Anterior cingulate cortex (tissue), 58 donors: ENCODE data around the gene PRR16.
"Not testable (repeated sequence)": the region's sequence is repeated elsewhere in the genome, so short reads cannot be mapped to it uniquely, and the experiment has no call there.

ENCODE experiments used
- DNase-seq, 58 donors: peaks; one replicate each; lab custom pipeline; 2025; lab: John Stamatoyannopoulos, UW

The PRR16 gene

DNA sequence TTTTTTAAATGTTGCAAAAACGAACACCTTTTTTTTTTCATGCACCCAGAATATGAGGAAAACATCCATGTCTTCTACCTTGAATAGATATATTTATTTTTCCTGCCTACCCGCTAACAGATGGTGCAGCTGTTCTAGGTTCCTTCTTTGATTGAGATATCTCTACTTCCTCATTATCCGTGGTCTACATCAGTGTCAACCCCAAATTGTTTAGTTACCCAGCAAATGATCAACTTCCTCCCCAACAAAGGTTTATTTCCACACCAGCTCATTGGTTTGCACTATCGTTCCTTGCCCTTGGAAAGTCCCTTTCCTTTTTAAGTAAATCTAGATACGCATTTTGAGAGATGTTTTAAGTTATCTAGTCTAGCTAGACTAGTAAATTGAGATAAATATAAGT is 166.4 kb downstream of the PRR16 start:
- DNase-seq: no peak

DNA sequence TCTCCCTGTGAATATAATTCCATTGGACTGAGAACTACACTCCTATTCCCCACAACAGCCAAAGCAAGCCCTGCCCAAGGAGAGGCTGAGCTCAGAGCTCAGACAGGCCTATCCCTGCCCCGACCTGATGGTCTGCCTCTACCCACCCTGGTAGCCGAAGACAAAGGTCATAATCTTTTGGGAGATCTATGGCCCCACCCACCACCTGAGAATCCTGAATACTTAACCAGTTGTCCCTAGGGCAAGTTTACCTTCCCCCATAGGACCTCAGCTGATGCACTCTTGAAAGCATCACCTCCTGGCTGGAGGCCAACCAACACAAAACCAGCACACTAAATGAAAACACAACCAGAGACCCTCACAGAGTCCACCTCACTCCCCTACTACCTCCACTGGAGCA is 167.5 kb downstream of the PRR16 start:
- DNase-seq: no peak

DNA sequence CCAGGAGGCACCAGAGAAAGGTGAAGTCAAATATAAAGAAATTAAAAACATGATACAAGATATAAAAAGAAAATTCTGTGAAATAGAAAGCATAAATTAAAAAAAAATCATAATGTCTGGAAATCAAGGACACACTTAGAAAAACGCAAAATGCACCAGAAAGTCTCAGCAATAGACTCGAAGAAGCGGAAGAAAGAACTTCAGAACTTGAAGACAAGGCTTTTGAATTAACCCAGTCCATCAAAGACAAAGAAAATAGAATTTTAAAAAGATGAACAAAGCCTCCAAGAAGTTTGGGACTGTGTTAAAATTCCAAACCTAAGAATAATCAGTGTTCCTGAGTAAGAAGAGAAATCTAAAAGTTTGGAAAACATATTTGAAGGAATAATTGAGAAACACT is 168.3 kb downstream of the PRR16 start:
- no peak for DNase-seq

DNA sequence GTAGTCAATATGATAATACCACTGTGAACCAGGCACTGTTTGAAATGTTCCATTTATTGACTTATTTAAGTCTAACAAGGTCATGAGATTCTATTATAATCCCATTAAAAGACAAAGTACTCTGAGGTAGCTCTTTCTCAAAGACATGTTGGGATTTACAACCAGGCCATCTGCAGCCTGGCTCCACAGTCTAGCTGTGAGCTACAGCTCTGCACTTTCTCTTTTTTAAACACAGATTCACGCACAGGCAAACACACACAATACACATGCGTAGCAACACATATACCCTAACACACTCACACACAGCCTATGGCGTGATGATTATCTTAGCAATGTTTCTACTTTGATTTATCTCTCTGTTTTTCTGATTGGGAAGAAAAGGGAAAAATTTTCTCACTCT is 174.3 kb downstream of the PRR16 start:
- DNase-seq: no peak

DNA sequence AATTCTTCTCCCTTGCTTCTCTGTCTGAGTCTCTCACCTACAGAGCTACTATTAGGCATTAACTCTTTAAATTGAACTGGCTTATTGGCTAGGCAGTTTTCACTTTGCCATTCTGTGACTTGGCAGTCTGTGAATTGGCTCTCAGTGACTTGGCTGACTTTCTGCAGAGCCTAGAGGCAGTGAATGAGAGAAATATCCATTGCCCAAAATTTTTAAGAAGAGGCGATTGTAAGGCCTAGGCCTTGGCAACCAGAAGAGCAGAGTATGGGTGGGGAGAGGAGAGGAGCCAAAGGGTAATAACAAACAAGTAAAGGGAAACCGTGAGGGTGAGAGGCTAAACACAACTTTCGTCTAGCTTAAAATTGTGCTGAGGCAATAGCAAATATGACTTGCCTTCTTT is 176.7 kb downstream of the PRR16 start:
- DNase-seq: peak in 2 of 58 donors; percentile 2

DNA sequence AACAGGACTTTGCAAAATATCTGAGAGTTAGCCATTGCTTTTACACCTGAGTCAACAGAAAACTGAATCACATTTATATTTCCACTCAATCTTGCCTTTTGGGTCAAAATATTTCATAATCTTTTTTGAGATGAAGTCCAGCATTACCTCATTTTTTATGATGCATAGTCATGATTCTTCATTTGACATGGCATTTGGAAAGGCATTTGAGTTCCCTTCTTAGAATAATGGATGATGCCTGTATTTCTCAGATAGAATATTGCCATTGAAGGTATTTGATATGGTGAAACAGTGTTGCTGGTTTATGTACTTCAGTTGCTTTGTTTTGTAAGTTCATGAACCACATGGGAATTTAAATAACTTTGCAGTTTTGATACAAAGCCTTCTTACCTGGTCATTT is 180.4 kb downstream of the PRR16 start:
- no peak for DNase-seq

DNA sequence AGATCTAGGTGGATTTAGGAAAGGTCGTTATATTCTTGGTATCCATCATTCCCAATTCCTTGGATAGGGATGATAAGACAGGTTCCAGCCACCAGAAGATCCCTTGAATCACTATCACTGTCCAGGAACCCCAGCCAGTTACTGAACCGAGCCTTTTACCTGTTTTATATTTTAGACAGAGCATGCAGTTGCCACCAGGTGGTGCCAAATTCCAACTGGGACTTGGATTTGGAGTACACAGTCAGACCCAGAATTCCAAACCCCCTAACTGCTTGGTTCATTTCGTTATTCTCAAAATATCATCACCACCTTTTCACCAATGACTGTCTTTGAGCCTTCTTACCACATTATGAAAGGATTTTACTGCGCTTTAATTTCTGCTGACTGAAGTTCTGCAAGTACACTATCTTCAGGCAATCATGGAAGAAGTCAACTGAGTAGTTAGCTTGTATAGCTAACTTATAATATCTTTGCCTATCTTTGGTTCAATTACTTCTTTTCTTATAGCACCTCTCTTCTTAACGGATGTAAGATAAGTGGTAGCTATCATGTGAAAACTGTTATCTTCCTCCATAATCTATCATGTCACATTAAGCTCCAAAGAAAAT is 191.8 kb downstream of the PRR16 start:
- DNase-seq: peak in 2 of 58 donors; percentile 0 to 2

DNA sequence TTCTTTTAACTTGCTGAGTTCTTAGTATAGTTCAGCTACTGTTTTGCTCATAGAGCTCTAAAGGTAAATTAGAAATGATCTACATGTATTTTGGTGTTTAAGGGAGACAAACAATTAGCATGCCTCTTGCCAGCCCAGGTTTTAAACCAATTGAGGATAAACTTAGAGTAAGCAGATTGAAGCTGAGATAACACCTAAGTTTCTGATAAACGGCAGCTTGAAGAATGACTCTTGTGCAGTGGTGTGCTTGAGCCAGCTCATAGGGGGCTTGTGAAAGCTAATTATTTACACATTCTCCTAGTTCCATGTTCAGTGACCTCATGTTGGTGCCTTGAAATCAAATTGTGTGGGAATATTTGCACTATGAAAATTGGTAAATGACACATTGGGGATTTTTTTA is 193.0 kb downstream of the PRR16 start:
- no peak for DNase-seq

DNA sequence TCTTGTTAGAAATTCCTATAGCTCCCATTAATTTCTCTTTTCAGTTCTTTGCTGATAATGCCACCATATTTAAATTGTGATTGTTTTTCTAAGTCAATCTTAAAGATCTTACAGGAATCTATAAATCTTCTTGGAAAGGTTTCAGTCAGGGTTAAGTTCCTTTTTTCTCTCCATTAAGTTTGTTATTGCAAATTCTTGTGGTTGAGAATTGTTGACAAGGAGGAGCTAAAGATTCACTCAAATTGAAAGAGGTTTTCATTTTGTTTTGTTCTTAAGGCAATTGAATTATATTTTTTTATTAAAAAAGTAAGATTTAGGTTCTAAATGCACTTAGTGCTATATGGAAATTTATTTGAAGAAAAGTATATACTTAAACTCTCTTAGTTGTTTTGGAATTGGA is 213.4 kb downstream of the PRR16 start:
- no peak for DNase-seq

DNA sequence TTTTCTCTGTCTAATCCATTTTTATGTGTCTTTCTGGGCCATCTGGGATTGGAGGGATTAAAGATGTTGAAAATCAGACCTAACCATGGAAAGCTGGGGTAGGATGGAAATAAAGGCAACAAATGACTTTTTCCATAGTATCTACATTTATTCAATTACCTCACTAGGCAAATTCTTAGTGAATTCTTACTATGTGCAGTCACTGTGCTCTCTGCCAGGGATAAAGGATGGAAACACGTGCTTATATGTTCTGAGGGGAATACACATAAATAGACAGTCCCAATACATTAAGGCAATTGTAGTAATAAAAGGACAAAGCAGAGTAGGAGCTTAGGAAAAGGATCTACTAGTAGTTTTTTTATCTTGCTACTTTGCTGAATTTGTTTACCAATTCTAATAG is 214.2 kb downstream of the PRR16 start:
- no peak for DNase-seq

DNA sequence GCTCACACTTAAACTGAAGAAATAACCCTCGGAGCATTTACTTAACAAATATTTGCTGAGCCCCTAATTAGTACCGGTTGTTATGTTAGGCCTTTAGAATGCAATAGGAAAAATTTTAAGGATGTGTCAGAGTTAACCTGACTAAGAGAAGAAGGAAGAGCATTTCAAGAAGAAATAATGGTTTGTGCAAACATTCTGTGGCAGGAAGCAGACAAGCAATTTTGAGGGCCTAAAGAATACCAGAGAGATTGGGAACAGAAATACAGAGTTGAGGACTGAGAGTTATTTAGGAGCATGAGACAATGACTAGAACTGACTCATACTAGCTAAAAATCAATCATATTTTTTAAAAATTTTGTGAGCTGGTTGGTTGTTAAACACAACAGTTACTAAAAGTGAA is 218.8 kb downstream of the PRR16 start:
- DNase-seq: no peak

DNA sequence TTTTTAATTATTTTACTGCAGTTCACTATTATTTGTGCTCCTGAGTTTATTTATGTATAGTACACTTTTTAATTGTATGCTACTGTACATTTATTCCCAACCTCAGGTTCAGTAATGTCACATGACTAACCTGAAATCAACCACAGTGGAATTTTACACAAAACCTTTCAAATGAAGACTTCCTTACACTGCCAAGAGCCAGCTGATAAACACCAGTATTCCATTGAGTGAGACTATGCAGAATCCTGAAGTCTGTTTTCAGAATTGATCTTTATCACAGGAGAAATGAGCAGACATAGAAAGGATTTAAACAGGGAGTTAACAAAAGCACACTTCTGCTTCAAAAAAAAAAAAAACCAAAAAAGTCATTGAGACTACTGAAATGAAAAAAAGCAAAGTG is 219.5 kb downstream of the PRR16 start:
- no peak for DNase-seq

DNA sequence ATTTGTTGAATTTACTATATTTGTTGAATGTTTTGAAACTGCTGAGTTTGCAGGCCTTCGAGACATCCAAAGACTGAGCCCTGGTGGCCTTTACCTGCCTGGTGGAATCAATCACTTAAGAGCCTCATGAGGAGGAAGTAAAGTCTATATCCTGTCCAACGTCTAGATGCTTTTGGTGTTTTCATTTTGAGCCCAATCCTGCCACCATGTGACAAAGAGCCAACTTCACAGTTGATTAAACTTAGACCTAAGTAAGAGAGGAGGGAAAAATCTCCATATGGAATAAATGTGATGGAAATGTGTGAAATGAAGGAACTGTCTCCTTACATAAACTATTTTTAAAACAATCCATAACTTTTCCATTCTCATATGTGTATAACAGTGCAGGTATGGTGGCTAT is 220.1 kb downstream of the PRR16 start:
- DNase-seq: no peak

DNA sequence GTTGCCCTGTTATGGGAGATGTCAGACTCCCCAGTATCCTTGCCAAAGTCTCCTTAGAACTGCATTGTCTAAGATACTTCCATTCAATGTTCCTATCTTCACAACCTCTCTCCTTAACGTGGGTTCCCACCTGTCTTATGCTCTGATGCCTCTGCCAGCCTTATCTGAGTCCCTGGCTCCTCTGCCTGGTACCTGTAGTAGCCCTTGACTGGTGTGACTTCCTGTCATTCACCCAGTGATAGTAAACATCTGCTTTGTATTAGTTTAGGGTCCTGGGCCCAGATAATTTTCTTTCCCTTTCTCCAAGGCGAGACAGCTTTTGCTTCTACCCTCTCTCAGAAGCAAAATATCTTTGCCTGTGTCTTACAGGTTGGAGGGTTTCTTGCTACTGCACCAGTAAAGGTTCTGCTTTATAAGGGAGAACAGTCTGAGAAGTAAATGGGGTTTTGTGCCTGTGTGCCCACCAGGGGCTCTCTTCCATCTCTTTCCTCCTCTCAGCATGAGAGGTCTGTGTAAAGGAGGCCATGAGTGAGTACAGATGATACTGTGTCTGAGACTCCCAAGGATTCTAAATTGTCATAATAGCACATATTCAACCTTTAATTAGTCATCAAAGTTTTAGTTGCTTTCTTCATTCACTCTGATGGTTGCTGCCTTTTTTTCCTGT is 220.8 kb downstream of the PRR16 start:
- DNase-seq: no peak

DNA sequence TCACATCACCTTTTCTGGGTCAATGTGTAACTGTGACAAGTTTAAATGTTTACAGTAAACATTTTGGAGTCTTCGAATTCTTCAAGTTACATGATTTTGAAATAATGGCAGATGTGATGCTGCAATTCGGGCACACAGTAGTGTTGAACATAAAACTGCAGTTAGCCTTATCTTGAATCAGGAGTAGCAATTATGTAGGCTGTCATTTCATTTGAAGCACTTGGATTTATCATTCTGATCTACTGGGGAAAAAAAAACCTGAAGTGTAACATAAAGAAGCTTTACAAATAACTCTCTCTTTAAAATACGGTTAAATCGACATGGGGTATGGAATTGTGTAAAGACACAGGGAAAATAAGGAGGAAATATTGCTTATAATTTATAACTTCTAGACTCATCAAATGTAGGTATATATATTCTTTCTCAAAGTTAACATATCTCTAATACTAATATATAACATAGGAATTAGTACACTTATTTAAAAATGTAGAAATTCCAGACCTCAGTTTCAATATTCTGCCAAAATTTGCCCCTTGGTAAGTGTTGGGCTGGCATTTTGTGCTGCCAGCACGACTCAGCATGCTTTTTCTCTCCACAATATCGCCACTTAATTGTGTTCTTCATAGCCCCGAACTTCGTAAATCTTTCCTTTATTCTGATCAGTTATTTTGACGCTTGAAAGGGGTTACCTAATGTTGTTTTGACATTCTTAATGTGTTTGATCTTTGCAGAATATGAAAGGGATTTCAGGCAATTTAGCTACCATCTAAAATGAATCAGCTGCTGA is 226.7 kb downstream of the PRR16 start:
- no peak for DNase-seq

DNA sequence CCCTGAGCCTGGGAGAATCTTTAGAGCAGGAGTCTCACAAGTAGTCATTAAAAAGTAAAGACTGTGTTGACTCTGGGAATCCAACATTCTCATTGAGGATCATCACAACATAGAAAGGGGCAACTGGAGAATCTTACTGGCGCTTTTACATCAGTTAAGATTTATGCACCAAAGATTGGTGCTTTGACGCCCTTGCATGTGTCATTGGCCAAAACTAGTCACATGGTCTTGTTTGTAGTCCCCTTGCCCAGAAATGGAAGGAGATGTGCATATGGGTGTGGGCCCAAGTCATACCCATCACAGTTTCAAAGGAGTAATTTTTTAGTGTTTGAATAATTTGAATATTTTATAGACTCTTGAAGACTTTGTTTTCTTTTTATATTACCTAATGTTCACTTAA is 228.2 kb downstream of the PRR16 start:
- DNase-seq: no peak

DNA sequence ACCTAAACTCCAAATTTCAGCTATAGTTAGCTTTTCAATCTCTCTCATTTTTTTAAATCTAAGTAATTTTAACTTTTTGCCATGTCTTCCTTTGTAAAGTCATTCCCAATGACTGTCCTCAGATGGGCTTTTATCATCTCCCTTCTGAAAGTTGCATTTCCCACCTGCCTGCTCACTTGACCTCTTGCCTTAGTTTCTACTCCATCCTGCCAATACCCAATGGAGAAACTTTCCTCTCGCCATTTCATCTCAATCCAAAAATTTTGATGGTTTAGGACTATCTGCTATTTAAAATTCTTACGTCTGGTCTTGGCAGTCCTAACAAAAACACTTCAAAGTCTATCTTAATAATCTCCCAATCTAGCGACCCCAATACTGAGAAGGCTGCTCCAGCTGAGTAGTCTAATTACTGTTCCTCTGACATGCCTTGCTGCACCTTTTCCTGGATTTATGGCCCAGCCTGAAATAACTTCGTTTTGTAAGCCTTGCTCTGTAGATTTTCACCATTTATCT is 231.3 kb downstream of the PRR16 start:
- no peak for DNase-seq

DNA sequence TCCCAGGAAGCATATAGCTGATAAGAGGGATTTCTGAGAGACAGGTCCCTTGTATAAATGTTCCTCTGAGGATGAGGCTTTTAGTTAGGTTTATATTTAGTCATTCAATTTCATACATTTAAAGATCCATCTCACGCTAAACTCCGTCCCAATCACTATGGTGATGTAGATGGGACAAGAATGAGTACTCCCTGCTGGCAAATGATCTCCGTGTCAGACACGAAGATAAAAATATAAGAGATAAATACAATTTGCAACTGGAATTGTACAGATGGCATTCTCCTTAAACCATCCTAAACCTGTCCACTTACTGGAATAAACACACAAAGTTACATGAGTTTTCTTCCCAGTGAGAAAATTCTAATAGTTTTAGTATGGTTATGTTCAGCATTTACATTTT is 233.0 kb downstream of the PRR16 start:
- DNase-seq: no peak

DNA sequence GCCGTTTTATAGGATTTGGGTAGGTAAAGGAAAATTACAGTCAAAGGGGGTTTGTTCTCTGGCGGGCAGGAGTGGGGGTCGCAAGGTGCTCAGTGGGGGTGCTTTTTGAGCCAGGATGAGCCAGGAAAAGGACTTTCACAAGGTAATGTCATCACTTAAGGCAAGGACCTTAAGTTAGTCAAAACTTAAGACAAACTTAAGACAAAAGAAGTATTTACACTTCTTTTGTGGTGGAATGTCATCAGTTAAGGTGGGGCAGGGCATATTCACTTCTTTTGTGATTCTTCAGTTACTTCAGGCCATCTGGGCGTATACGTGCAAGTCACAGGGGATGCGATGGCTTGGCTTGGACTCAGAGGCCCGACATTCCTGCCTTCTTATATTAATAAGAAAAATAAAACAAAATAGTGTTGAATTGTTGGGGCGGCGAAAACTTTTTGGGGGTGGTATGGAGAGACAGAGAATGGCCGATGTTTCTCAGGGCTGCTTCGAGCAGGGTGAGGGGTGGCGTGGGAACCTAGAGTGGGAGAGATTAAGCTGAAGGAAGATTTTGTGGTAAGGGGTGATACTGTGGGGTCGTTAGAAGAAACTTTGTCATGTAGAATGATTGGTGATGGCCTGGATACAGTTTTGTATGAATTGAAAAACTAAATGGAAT is 233.7 kb downstream of the PRR16 start:
- not testable (repeated sequence) for DNase-seq

DNA sequence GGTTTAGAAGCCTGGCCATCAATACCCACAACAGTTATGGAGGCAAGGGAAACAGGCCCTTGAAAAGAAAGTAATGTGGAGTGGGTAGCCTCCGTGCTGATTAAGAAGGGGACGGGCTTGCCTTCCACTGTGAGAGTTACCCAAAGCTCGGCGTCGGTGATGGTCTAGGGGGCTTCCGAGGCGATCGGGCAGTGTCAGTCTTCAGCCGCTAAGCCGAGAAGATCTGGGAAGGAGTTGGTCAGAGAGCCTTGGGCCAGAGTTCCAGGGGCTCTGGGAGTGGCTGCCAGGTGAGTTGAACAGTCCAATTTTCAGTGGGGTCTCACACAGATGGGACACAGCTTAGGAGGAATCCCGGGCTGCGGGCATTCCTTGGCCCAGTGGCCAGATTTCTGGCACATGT is 236.6 kb downstream of the PRR16 start:
- not testable (repeated sequence) for DNase-seq
